ENCODE results near the gene PRKG2. TPM values are rescaled to one million over a fixed set of nuclear protein-coding genes. Genes with fewer than 3 reads are reported as not detected.

The PRKG2 gene
- under 1 TPM; 0.23 to 0.24 TPM for total RNA-seq
- 1 to 10 TPM in 1 of 2 donors, under 1 TPM in 1; 0.13 to 2.5 TPM for polyA plus RNA-seq
- long read RNA-seq, donor 1 = 0 reads
- long read RNA-seq, donor 2 = 0 reads

- DNase-seq (peak in 1 of 2 donors; percentile 67), ATAC-seq (ENCODE audit: low FRiP score) (peak; percentile 39)
- H3K4me3 ChIP-seq (ENCODE audit: low read length in 2 of 2) = peak within 1 kb of the TSS; percentile 7 to 54
- no peaks in the 10 kb centered on the region for H3K9me3 ChIP-seq (ENCODE audit: control insufficient read depth, low read length)
- H3K36me3 ChIP-seq (ENCODE audit: control insufficient read depth in 1 of 2, insufficient read depth in 2 of 2, low read length in 1 of 2) = no peaks in the 10 kb centered on the region
- no peaks in the 10 kb centered on the region for H3K4me1 ChIP-seq (ENCODE audit: control insufficient read depth in 1 of 2, insufficient read depth in 2 of 2, low read length in 2 of 2)
- no peak within 1 kb of the TSS for H3K27ac ChIP-seq (ENCODE audit: low read depth in 1 of 2, low read length in 2 of 2)
- H3K27me3 ChIP-seq (ENCODE audit: control insufficient read depth in 1 of 2, insufficient read depth in 2 of 2, low read length in 1 of 2) = no peaks in the 10 kb centered on the region
- intact Hi-C loops (cut with DNase I) = no loop called here
- WGBS, 2 donors = 1% methylated on average over 70 to 75 of the region's 75 CpGs
Observed at GRCh38 chr4:81214881-81215868, at the start of gene PRKG2. Gene PRKG2 (minus strand): TSS chr4:81215222. CDS start chr4:81205047, 10,175 bp downstream.

GRCh38 chr4:81260443-81261101, 45.5 kb upstream of the PRKG2 start:
- 74 to 76% methylated on average over 10 of the region's 10 CpGs for WGBS, 2 donors
- Histone ChIP-seq H3K27me3 (ENCODE audit: control insufficient read depth in 1 of 2, insufficient read depth in 2 of 2, low read length in 1 of 2) (no peaks in the 10 kb centered on the region), H3K36me3 (ENCODE audit: control insufficient read depth in 1 of 2, insufficient read depth in 2 of 2, low read length in 1 of 2) (no peaks in the 10 kb centered on the region), H3K27ac (ENCODE audit: low read depth in 1 of 2, low read length in 2 of 2) (no peak overlapping the region), H3K4me3 (ENCODE audit: low read length in 2 of 2) (no peak overlapping the region), H3K4me1 (ENCODE audit: control insufficient read depth in 1 of 2, insufficient read depth in 2 of 2, low read length in 2 of 2) (peaks cover 0 to 4% of the 10 kb centered on the region in 2 donors), H3K9me3 (ENCODE audit: control insufficient read depth, low read length) (peaks cover 2% of the 10 kb centered on the region)
- DNase-seq (no peak), ATAC-seq (ENCODE audit: low FRiP score) (no peak)
- intact Hi-C loops (cut with DNase I) = no loop called here

GRCh38 chr4:81258841-81259550, 44.0 kb upstream of the PRKG2 start:
- Histone ChIP-seq H3K4me3 (ENCODE audit: low read length in 2 of 2) (no peak overlapping the region), H3K36me3 (ENCODE audit: control insufficient read depth in 1 of 2, insufficient read depth in 2 of 2, low read length in 1 of 2) (no peaks in the 10 kb centered on the region), H3K4me1 (ENCODE audit: control insufficient read depth in 1 of 2, insufficient read depth in 2 of 2, low read length in 2 of 2) (peaks cover 0 to 4% of the 10 kb centered on the region in 2 donors), H3K27me3 (ENCODE audit: control insufficient read depth in 1 of 2, insufficient read depth in 2 of 2, low read length in 1 of 2) (no peaks in the 10 kb centered on the region), H3K9me3 (ENCODE audit: control insufficient read depth, low read length) (peaks cover 2% of the 10 kb centered on the region), H3K27ac (ENCODE audit: low read depth in 1 of 2, low read length in 2 of 2) (no peak overlapping the region)
- ATAC-seq (ENCODE audit: low FRiP score) (no peak), DNase-seq (no peak)
- intact Hi-C loops (cut with DNase I) = no loop called here

GRCh38 chr4:81257816-81258215, 42.8 kb upstream of the PRKG2 start:
- WGBS, 2 donors = 69 to 72% methylated on average over 3 of the region's 3 CpGs
- intact Hi-C loops (cut with DNase I) = no loop called here
- H3K4me1 ChIP-seq (ENCODE audit: control insufficient read depth in 1 of 2, insufficient read depth in 2 of 2, low read length in 2 of 2) = peaks cover 0 to 4% of the 10 kb centered on the region in 2 donors
- DNase-seq (no peak), ATAC-seq (ENCODE audit: low FRiP score) (no peak)
- no peaks in the 10 kb centered on the region for H3K36me3 ChIP-seq (ENCODE audit: control insufficient read depth in 1 of 2, insufficient read depth in 2 of 2, low read length in 1 of 2)
- no peak overlapping the region for H3K4me3 ChIP-seq (ENCODE audit: low read length in 2 of 2)
- peaks cover 2% of the 10 kb centered on the region for H3K9me3 ChIP-seq (ENCODE audit: control insufficient read depth, low read length)
- no peak overlapping the region for H3K27ac ChIP-seq (ENCODE audit: low read depth in 1 of 2, low read length in 2 of 2)
- H3K27me3 ChIP-seq (ENCODE audit: control insufficient read depth in 1 of 2, insufficient read depth in 2 of 2, low read length in 1 of 2) = no peaks in the 10 kb centered on the region

GRCh38 chr4:81257021-81257420, 42.0 kb upstream of the PRKG2 start:
- intact Hi-C loops (cut with DNase I) = no loop called here
- Histone ChIP-seq H3K27ac (ENCODE audit: low read depth in 1 of 2, low read length in 2 of 2) (no peak overlapping the region), H3K36me3 (ENCODE audit: control insufficient read depth in 1 of 2, insufficient read depth in 2 of 2, low read length in 1 of 2) (no peaks in the 10 kb centered on the region), H3K27me3 (ENCODE audit: control insufficient read depth in 1 of 2, insufficient read depth in 2 of 2, low read length in 1 of 2) (no peaks in the 10 kb centered on the region), H3K9me3 (ENCODE audit: control insufficient read depth, low read length) (peaks cover 2% of the 10 kb centered on the region), H3K4me1 (ENCODE audit: control insufficient read depth in 1 of 2, insufficient read depth in 2 of 2, low read length in 2 of 2) (peaks cover 0 to 4% of the 10 kb centered on the region in 2 donors), H3K4me3 (ENCODE audit: low read length in 2 of 2) (no peak overlapping the region)
- no peak for DNase-seq
- 0 to 9% methylated on average over 1 of the region's 1 CpG for WGBS, 2 donors
- no peak for ATAC-seq (ENCODE audit: low FRiP score)

GRCh38 chr4:81256059-81256970, 41.3 kb upstream of the PRKG2 start:
- Histone ChIP-seq H3K4me3 (ENCODE audit: low read length in 2 of 2) (no peak overlapping the region), H3K36me3 (ENCODE audit: control insufficient read depth in 1 of 2, insufficient read depth in 2 of 2, low read length in 1 of 2) (no peaks in the 10 kb centered on the region), H3K4me1 (ENCODE audit: control insufficient read depth in 1 of 2, insufficient read depth in 2 of 2, low read length in 2 of 2) (peaks cover 0 to 4% of the 10 kb centered on the region in 2 donors), H3K27me3 (ENCODE audit: control insufficient read depth in 1 of 2, insufficient read depth in 2 of 2, low read length in 1 of 2) (no peaks in the 10 kb centered on the region), H3K9me3 (ENCODE audit: control insufficient read depth, low read length) (peaks cover under 1% of the 10 kb centered on the region), H3K27ac (ENCODE audit: low read depth in 1 of 2, low read length in 2 of 2) (no peak overlapping the region)
- WGBS, 2 donors = 20% methylated on average over 8 of the region's 8 CpGs
- intact Hi-C loops (cut with DNase I) = no loop called here
- ATAC-seq (ENCODE audit: low FRiP score) (no peak), DNase-seq (no peak)

- no peaks in the 10 kb centered on the region for H3K9me3 ChIP-seq (ENCODE audit: control insufficient read depth, low read length)
- H3K4me3 ChIP-seq (ENCODE audit: low read length in 2 of 2) = no peak overlapping the region
- 76 to 82% methylated on average over 1 of the region's 1 CpG for WGBS, 2 donors
- no peak overlapping the region for H3K27ac ChIP-seq (ENCODE audit: low read depth in 1 of 2, low read length in 2 of 2)
- H3K27me3 ChIP-seq (ENCODE audit: control insufficient read depth in 1 of 2, insufficient read depth in 2 of 2, low read length in 1 of 2) = no peaks in the 10 kb centered on the region
- DNase-seq (no peak), ATAC-seq (ENCODE audit: low FRiP score) (no peak)
- intact Hi-C loops (cut with DNase I) = no loop called here
- peaks cover 0 to 4% of the 10 kb centered on the region in 2 donors for H3K4me1 ChIP-seq (ENCODE audit: control insufficient read depth in 1 of 2, insufficient read depth in 2 of 2, low read length in 2 of 2)
- no peaks in the 10 kb centered on the region for H3K36me3 ChIP-seq (ENCODE audit: control insufficient read depth in 1 of 2, insufficient read depth in 2 of 2, low read length in 1 of 2)
Observed at GRCh38 chr4:81255524-81255923, 40.5 kb upstream of the PRKG2 start.

GRCh38 chr4:81250430-81250829, 35.4 kb upstream of the PRKG2 start:
- Histone ChIP-seq H3K4me1 (ENCODE audit: control insufficient read depth in 1 of 2, insufficient read depth in 2 of 2, low read length in 2 of 2) (no peaks in the 10 kb centered on the region), H3K4me3 (ENCODE audit: low read length in 2 of 2) (no peak overlapping the region), H3K36me3 (ENCODE audit: control insufficient read depth in 1 of 2, insufficient read depth in 2 of 2, low read length in 1 of 2) (no peaks in the 10 kb centered on the region), H3K27me3 (ENCODE audit: control insufficient read depth in 1 of 2, insufficient read depth in 2 of 2, low read length in 1 of 2) (no peaks in the 10 kb centered on the region), H3K27ac (ENCODE audit: low read depth in 1 of 2, low read length in 2 of 2) (no peak overlapping the region), H3K9me3 (ENCODE audit: control insufficient read depth, low read length) (no peaks in the 10 kb centered on the region)
- ATAC-seq (ENCODE audit: low FRiP score) (no peak), DNase-seq (no peak)
- 96 to 100% methylated on average over 1 of the region's 1 CpG for WGBS, 2 donors
- intact Hi-C loops (cut with DNase I) = no loop called here

Measured in aorta (tissue), 5 donors.